ENCODE data around the gene MKNK1.
"Not testable (repeated sequence)": the region's sequence is repeated elsewhere in the genome, so short reads cannot be mapped to it uniquely, and the experiment has no call there.

MKNK1 gene

DNA sequence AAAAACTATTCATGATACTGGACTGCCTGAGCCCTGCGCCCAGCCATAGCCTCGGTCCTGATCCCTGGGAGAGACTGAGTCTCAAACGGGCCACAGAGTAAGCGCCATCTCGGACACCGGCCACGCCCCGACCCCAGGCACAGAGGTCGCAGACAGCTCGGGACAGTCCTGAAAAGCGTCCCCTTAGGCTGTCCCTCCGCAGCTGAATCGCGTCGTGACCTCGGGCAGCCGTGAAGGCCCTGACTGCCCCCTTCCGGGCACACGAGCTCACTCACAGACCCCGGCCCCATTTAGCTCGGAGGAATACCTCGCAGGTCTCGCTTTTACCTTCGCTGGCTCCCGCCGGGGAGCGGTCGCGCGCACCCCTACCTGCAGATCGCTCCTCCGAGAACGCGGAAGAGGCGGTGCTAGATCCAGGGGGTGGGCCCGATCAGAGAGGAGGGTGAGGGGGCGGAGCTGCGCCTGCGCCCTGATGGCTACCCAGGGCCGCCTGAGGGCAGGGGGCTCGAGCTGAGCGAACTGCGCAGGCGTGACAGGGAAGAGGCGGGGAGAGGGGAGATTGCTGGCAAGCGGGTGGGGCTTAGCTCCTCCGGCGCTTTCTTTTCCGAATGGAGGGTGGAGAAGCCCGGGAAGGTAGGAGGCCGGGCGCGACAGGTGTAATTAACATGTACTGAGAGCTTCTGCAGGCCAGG lies at the start of gene MKNK1:
MKNK1 (minus strand) TSS at position 411 of the 692 bp plus-strand sequence. CDS start 20,941 bp downstream, outside the sequence.
- DNase-seq, result peak; percentile 98

DNA sequence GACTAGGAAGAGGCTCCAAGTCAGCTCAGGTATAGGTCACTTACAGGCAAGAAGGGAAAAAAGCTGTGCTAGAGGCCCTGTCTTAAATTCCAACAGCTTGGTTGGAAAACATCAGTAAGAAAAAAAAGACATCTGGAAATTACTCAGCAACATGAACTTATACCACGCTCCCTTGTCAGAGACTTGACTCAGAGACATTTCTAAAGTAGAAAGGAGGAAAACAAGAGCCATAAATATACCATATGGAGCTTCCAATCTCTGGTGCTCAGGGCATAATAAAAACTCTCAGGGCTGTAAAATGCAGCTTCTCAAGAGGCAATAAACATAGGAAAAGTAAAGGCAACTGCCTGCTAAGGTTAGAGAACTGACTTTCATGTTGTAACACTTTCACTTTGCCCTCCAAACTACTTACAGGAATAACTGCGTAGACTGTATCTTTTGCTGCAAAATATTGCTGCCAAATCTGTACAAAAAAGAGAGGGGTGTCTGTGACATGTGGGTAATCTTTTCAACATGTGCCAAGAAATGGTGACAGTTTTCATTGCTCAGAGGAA lies 49.4 kb upstream of the MKNK1 start:
- no peak for DNase-seq

DNA sequence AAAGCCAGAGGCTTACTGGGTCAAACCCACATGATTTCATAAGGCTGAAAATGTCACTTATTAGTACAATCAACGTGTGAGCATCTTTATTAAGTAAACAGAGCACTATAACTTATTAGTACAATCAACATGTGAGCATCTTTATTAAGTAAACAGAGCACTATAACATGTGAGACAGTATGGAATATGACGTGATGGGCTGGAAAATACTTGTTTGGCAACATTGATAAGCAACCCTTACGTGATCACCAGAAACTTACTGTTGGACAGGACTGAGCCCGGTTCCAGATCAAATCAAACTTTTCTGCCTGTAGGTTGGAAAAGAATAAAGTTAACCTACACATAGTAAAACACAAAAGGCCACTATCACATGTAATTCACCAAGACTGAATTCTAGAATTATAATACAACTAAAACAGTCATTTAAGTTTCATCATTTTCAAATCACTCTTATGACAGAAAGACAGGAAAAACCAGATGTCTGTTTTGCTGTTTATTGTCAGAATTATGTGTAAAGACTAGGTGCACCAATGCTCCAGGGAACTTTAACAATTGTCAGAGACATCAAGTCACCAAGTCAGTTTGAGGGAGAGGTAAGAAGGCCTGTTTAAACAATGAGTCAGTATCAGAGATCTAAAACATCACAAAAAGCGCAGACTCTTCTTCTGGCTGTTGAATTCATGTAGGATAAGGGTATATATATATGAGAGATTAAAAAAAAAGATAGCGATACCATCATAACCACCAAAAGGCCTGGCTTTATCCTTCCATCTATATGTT lies 48.4 kb upstream of the MKNK1 start:
- no peak for DNase-seq

DNA sequence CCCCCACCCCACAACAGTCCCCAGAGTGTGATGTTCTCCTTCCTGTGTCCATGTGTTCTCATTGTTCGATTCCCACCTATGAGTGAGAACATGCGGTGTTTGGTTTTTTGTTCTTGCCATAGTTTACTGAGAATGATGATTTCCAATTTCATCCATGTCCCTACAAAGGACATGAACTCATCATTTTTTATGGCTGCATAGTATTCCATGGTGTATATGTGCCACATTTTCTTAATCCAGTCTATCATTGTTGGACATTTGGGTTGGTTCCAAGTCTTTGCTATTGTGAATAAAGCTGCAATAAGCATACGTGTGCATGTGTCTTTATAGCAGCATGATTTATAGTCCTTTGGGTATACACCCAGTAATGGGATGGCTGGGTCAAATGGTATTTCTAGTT lies 47.1 kb upstream of the MKNK1 start:
- DNase-seq, result not testable (repeated sequence)

DNA sequence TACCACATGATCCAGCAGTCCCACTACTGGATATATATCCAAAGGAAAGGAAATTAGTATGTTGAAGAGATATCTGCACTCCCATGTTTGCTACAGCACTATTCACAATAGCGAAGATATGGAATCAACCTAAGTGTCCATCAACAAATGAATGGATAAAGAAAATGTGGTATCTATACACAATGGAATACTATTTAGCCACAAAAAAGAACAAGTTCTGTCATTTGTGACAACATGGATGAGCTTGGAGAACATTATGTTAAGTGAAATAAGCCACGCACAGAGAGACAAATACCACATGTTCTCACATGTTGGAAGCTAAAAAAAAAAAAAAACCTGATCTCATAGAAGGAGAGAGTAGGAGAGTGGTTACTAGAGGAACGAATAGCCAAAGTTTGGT lies 46.4 kb upstream of the MKNK1 start:
- no peak for DNase-seq

DNA sequence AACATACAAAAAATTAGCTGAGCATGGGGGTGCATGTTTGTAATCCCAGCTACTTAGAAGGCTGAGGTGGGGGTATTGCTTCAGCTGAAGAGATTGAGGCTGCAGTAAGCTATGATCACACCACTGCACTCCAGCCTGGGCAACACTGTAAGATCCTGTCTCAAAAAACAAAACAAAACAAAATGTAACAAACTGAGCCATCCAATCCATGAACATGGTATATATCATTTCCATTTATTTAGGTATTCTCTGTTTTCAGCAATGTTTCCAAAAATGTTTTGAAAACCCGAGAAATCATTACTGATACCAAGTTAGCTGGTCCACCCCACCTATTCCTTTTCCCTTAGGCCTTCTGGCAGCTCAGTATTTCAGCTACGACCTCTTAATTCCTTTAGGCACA lies 45.7 kb upstream of the MKNK1 start:
- DNase-seq, result no peak

DNA sequence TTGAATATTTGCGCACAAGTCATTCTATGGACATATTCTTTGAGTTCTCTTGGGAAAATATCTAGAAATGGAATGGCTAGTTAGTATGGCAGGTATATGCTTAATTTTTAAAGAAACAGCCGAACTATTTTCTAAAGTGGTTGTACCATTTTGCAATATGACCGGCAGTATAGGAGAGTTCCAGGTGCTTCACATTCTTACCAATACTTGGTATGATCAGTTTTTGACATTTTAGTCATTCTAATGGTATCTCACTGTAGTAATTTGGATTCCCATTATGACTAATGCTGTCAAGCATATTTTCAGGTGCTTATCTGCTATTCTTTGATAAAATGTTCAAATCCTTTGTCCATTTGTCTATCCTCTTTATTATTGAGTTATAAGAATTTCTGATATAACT lies 43.5 kb upstream of the MKNK1 start:
- DNase-seq, result no peak

DNA sequence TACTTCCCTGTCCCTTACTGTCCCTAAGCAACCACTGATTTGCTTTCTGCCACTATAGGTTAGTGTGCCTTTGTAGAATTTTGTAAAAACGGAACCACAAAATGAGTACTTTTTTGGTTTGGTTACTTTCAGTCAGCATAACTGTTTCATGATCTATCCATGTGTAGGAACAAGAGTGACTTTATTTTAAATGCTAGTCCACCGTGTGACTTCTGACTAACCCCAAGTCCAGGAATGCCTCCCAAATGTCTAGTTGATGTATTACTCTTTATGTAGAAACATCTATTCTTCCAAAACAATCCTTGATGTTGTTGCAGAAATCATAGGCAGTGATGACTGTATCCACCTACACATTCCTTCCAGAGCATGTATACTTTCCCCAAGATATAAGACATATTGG lies 42.8 kb upstream of the MKNK1 start:
- no peak for DNase-seq

DNA sequence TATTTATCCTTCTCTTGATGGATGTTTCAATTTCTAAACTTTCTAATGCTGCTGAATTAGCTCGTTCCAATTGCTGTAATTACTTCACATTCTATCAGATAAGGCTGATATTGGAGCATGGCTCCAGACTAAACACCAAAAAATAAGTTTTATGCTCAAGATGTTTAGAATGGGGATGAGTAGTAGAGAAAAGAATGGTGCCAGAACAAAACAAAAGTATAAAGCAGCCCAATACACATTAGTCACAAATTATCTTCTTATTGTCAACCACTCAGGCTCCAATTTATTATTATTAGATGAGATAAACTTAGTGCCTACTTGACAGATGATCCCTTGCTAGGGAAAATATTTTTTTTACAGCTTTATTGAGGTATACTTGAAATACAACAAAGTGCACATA lies 42.3 kb upstream of the MKNK1 start:
- no peak for DNase-seq

DNA sequence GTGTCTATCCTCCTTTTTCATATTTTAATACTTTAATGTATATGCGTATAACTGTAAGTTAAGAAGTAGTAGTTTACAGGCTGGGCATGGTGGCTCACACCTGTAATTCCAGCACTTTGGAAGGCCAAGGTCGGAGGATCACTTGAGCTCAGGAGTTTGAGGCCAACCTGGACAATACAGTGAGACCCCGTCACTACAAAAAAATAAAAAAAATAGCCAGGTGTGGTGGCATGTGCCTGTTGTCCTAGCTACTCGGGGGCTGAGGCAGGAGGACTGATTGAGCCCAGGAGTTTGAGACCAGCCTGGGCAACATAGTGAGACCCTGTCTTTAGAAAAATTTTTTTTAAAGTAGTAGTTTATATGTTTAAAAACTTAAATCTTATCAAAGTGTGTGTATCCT lies 41.7 kb upstream of the MKNK1 start:
- no peak for DNase-seq

DNA sequence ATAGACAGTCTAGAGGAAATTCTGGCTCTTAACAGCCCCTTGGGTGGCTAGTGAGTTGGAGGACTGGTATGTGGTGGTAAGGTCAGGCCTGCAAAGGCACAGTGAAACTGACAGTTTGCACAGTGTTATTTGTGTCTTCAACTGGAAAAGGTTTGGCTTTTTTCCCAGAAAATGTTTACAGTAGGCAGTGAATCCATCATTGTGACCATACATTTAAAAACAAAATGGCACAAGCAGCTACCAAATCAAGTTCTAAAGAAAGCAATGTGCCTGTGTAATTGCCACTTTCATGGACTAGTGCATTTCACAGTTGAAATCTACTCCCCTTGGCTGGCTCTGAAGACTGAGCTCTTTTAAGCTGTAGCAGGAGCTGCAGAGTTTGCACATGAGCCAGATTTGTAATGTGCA lies 39.3 kb upstream of the MKNK1 start:
- DNase-seq, result no peak

DNA sequence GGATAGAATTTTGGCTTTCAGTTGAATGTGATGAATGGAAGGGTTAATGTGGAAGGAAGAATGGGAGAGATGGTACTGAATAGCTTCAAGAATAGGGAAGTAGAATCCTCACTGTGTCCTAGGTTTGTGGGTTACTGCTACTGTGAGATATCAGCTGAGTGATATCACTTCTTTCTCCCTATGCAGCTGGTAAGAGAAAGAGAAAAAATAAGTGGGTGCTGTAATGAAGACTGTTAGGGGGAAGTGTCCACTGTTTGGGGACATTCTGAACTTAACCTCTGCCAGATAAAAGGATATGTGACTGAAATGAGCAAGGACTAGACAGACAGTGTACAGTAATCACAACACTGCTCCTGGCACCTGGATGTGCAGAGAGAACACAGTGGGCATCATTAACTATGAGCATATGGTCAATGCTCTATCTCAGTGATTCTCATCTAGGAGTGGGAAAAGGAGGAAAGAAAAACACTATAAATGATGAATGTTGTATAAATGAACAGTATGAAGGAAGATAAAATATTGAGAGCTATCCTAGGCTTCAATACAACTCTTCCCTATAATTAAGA lies 38.1 kb upstream of the MKNK1 start:
- DNase-seq, result no peak

DNA sequence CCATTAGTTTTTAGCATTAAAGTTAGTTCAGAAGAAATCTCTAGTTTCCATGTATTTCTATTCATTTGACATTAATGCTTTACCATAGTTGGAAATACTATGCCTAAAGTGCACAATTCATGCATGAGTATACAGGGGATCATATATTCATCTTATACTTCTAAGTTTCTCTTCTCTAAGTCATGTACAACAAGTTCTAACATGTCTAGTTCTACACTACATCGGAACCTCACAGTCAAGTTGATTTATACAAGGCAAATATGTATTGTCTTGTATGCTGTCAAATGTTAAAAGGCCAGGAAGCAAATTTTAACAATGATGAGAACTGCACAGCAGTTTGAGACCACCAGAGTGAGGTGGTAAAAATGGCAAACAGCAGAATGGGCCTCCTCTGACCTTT lies 35.5 kb upstream of the MKNK1 start:
- no peak for DNase-seq

DNA sequence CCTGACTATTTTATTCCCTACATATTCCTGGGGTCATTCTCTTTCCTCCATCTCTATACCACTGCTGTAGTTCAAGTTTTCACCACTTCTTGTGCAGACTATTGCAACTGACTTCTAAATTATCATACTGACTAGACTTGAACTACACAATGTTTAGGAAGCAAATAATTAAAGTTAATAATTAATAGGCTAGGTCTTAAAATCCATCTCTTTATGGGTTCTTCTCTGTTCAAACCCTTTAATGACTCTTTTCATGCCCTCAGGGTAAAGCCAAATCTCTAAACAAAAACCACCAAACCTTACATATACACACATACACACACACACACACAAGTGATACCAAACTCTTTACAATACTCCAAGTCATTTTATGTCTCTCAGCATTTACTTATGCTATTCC lies 34.9 kb upstream of the MKNK1 start:
- DNase-seq, result no peak

DNA sequence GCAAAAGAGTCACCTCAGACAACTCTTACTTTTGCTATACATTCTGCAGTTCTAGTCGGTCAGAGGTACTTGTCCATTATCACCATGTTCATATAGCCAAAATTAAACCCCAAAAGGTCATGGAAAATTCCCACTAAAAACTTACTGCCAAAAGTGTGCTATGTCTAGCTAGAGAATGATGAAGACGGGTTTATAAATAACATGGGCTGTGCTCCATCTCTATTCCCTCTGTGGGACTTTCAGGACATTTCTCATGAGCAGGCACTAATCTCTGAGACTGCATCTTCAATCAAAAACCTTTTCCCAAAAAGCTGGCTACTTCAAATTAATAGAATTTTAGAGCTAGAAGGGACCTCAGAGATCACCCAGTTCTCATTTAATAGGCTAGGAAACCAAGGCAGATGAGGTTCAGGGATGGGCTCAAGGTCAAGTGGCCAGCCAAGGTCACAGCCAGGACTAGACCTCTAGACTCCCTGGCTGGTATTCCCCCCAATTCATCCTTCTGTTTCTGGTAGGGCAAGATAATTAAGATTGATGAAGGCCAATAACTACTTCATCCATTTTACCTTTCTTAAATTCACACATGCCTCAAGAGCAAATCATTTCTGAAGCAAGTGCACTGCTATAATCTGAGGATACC lies 33.5 kb upstream of the MKNK1 start:
- no peak for DNase-seq

DNA sequence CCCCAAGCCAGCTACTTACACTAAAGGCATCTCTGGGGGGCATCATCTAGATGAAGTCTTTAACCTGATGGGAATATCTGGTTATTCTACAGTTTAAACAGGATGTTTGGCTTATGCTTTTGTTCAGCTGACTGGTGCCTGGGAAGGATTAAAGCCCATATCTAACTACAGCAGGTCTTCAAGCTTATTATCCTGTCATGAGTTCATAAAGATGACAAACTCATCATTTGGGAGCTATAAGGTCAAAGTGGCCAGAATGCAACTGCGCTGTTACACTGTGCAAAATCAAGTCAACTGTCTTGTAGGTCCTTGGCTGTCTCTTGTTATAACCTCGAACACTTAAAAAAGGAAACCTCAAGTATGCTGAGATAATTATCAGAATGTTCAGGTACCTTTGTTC lies 31.1 kb upstream of the MKNK1 start:
- DNase-seq, result no peak

DNA sequence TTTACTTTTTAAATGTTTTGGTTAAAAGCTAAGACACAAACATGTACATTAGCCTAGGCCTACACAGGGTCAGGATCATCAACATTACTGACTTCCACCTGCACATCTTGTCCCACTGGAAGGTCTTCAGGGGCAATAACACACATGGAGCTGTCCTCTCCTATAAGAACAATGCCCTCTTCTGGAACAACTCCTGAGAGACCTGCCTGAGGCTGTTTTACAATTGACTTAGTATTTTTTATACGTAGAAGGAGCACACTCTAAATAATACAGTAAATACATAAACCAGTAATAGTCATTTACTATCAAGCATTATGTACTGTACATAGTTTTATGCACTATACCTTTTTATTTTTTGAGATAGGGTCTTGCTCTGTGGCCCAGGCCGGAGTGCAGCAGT lies 26.7 kb upstream of the MKNK1 start:
- no peak for DNase-seq

DNA sequence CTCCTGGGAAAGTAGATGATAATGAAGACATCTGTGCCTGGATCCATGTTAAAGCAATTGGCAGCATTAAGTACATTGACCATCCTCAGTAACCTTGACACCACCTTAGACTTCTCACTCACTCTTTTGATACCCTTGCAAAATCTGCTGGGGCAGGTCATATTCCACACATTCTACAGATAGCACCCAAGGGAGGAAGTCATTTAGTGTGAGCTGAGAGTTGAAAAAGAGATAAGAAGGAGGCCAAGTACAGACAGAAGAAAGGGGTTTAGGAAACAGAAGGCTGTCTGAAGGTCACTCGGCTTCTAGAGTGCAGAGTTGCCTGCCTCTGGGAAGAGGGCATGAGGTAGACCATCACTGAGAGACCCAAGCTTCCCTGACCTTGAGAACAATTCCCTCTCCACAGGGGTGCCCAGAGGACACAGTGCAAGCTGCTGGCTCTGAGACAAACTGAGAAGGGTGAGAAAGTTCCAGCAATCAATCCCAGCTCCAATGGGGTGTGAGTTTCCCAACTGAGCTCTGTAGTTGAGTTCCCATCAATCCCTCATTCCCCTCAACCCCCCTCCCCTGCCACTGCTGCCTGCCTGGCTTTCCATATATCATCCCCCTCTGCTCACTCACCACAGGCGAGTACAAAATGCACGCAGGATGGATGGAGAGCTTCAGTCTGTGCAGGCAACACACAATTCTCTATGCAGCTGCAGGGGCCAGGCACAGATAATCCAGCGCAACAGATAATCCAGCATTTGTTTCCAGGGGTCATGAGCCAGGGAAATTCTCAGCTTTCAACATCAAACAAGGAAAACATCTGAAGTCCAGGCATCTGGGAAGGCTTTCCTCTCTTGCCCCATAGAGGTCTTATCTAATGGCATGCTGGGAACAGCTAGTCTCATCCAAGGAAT lies 19.9 kb upstream of the MKNK1 start:
- DNase-seq, result no peak

DNA sequence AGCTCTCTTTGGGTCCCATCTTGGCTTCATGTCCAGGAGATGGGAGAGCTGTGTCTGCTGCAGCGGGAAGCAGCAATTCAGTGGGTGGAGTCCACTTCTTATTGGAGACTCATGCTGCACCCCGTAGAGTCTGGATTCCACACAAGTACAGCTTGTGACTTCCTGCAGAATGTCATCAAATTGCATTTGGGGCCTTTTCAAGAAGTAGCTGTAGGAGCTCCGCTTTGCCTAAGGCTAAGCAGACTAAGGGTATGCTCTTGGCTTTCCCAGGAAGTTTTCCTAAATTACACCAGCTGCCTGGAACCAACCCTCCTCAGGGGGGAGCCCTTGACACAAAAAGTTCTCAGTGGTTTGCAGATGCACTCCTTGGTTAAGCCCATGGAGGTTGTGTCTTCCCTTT lies 18.3 kb upstream of the MKNK1 start:
- no peak for DNase-seq

DNA sequence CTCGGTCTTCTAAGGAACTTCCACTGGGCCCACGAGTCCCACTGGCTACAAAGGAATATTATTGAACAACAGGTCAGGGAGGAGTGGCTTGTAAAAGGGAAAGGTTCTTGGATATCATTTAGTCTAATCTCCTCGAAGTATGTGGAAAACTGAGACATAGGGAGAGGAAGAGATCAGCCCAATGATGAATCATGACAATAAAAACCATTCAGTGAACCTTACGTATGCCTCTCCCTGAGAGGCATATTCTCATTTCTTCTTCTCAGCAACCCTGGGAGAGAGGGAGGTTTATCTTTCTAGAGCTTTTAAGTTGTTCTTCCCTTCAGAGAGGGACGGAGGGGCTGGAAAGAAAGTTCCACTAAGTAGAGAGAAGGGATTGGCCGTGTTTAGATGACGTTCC lies 17.9 kb upstream of the MKNK1 start:
- DNase-seq, result no peak

DNA sequence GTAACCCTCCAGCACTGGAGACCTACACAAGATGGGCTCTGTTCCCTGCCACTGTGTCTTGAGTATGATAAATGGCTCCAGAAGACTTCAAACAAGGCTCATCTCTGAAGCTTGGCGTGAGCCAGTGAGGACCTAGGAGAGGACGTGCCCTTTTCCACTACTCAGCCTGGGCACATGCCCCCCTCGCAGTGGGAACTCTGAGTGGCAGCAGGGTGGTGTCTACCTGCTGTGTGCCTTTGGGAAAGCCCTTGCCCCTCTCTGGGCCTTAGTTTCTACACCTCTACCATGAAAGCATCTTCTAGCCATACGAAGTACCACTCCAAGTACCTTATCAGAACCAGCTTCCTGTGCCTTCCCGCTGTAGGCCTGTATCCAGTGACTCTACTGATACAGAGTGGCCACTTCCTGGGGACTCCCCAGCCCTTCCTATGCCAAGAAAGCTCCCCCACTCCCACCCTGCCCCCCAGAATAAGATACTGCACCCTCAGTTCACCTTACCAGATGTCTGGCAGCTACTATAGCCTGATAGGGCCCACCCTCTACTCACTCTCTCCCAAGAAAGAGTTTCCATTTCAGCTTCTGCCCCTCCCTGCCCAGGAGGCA lies 15.7 kb upstream of the MKNK1 start:
- DNase-seq, result no peak
